Stimulated activated naive B cell treated with anti-CD40 and anti-IgM and Interleukin-4, amounts not matched to agents 10 μg/mL and 1 μg/mL and 100 μg/mL, for 72 hours (primary cell): Measurements from ENCODE around the gene IRF2BP2.

Source experiments
- ATAC-seq, 2 donors: fragments of 150-1000 bp; cut with Tn5 transposase; replicated peaks; 2 replicates each; pipeline ENCODE4 v1.10.0; 2021; ENCODE audit warnings: moderate library complexity in 1 of 2
- DNase-seq: peaks from one replicate; pipeline ENCODE4 v3.0.0; 2021
- H3K27ac Mint-ChIP-seq: one replicate; pipeline ENCODE4 v1.8.0; 2022; ENCODE audit warnings: mild to moderate bottlenecking, mixed read lengths
- H3K27me3 Mint-ChIP-seq, 2 donors: one replicate each; pipeline ENCODE4 v1.8.0; 2022; ENCODE audit warnings: mixed read lengths in 2 of 2
- H3K36me3 Mint-ChIP-seq, 2 donors: one replicate each; pipeline ENCODE4 v1.8.0; 2022; ENCODE audit warnings: mixed read lengths in 2 of 2, mild to moderate bottlenecking in 1 of 2
- H3K4me1 Mint-ChIP-seq, 2 donors: one replicate each; pipeline ENCODE4 v1.8.0; 2022; ENCODE audit warnings: mixed read lengths in 2 of 2, mild to moderate bottlenecking in 1 of 2
- H3K4me3 Mint-ChIP-seq, 2 donors: one replicate each; pipeline ENCODE4 v1.8.0; 2022; ENCODE audit warnings: mild to moderate bottlenecking in 2 of 2, mixed read lengths in 2 of 2, moderate library complexity in 1 of 2
- H3K9me3 Mint-ChIP-seq, 2 donors: one replicate each; pipeline ENCODE4 v1.8.0; 2022; ENCODE audit warnings: mixed read lengths in 2 of 2, mild to moderate bottlenecking in 1 of 2

IRF2BP2 gene

DNA sequence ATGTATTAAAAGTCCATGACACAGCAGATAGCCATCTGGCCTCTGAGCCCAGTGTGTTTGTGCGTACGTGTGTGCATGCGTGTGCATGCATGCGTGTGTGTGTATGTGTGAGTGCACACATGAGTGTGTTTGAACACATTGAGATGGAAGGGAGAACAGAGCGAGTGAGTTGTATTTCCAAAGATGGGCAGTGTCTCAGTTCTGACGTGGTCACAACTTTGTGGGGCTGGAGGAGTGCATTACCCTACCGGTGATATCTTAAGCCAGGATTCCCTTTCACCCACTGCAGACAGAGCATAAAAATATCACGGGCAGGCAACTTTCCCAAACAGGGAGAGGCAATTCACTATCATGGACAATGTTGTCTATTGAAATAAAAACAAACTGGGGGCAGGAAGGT, 27.8 kb downstream of the IRF2BP2 start:
- Mint-ChIP-seq H3K4me3 (no peak overlapping the region), H3K27me3 (peaks cover 0 to 9% of the 10 kb centered on the region in 2 donors), H3K36me3 (no peaks in the 10 kb centered on the region), H3K27ac (no peak overlapping the region), H3K4me1 (peaks cover 0 to 4% of the 10 kb centered on the region in 2 donors), H3K9me3 (peaks cover 0 to 3% of the 10 kb centered on the region in 2 donors)
- ATAC-seq (no peak), DNase-seq (no peak)

DNA sequence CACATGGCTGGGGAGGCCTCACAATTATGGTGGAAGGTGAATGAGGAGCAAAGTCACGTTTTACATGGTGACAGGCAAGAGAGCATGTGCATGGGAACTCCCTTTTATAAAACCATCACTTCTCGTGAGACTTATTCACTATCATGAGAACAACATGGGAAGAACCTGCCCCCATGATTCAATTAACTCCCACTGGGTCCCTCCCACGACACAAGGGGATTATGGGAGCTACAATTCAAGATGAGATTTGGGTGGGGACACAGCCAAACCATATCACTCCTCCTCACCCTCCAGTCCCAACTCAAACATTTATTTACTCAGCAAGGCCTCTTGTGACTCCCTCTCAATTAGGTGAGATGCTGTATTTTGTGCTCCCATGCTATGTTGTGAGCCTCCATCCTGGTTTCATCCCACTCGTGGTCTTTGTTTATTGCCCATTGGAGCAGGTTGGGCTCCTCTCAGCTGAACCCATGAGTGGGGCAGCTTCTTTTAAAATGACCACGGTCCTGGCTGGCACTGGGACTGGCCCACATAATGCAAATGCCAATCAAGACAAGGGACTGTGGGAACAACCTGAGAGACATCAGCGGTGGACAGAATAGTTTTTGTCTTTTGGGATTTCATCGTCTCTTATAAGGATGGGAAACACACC, 28.8 kb downstream of the IRF2BP2 start:
- H3K4me3 Mint-ChIP-seq: no peak overlapping the region

DNA sequence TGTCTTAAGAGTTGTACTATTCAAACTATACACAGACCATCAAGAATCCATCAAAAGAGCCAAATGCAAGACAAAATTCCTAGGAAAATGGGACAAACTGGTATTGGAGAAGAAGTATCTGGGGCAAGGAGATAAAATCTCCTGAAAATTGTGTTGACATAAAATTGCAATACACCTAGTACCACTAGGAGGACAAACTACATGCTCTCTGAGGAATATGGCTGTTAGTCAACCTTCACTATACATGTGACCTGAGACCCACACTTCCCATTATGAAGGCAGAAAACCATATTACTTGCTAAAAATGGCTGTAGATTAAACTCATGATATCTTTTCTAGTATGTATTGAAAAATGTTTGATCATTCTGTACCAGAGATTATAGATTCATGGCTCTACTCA, 30.0 kb downstream of the IRF2BP2 start:
- H3K9me3 Mint-ChIP-seq: peaks cover 0 to 3% of the 10 kb centered on the region in 2 donors
- peak; percentile 60 to 64 for ATAC-seq
- no peaks in the 10 kb centered on the region for H3K27me3 Mint-ChIP-seq
- no peaks in the 10 kb centered on the region for H3K36me3 Mint-ChIP-seq
- H3K4me3 Mint-ChIP-seq: no peak overlapping the region
- no peak overlapping the region for H3K27ac Mint-ChIP-seq
- no peaks in the 10 kb centered on the region for H3K4me1 Mint-ChIP-seq
- no peak for DNase-seq

More for the DNA sequence above, 28.8 kb downstream of the IRF2BP2 start:
- Mint-ChIP-seq H3K27me3 (no peaks in the 10 kb centered on the region), H3K27ac (no peak overlapping the region), H3K9me3 (peaks cover 0 to 3% of the 10 kb centered on the region in 2 donors), H3K36me3 (no peaks in the 10 kb centered on the region), H3K4me1 (no peaks in the 10 kb centered on the region)
- ATAC-seq (no peak), DNase-seq (no peak)

DNA sequence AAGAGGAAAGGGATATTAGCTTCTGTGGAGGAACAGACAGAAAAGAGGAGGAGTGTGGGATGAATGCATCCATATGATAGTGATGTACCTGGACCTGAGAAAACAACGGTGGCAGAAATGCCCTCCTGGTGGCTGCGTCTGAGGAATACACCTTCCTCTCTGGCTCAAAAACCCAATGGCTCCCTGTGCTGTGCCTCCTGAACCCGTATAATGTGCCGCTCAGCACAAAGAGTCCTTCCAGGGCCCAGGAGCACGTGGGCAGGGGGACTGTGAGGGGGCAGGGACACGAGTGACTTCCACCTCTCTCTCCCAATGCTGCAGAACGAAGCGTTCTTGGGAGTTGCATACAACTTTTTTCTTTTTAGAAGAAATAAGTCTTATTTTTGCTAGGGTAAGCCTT, 31.2 kb downstream of the IRF2BP2 start:
- no peak overlapping the region for H3K4me3 Mint-ChIP-seq
- ATAC-seq: no peak
- H3K4me1 Mint-ChIP-seq: no peaks in the 10 kb centered on the region
- H3K27ac Mint-ChIP-seq: no peak overlapping the region
- DNase-seq: no peak
- no peaks in the 10 kb centered on the region for H3K27me3 Mint-ChIP-seq
- H3K36me3 Mint-ChIP-seq: no peaks in the 10 kb centered on the region
- peaks cover 0 to 3% of the 10 kb centered on the region in 2 donors for H3K9me3 Mint-ChIP-seq

DNA sequence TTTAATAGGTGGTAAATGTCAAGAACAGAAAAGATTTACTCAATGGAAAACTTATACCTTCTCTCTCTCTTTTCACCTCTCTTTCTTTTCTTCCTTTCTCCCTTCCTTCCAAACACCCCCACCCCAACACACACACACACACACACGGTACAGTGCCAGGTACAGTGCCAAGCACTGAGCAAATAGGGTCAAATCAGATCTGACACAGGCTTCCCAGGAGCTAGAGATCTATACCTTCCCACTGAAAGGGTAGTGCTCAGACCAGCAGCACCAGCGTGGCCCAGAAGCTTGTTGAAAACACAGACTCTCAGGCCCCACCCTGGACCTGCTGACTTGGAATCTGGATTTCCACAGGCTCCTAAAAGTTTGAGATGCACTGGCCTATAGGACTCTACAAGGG, 31.9 kb downstream of the IRF2BP2 start:
- no peak for DNase-seq
- peaks cover 0 to 3% of the 10 kb centered on the region in 2 donors for H3K9me3 Mint-ChIP-seq
- no peak overlapping the region for H3K4me3 Mint-ChIP-seq
- no peaks in the 10 kb centered on the region for H3K36me3 Mint-ChIP-seq
- no peak for ATAC-seq
- no peaks in the 10 kb centered on the region for H3K27me3 Mint-ChIP-seq
- no peak overlapping the region for H3K27ac Mint-ChIP-seq
- H3K4me1 Mint-ChIP-seq: no peaks in the 10 kb centered on the region

DNA sequence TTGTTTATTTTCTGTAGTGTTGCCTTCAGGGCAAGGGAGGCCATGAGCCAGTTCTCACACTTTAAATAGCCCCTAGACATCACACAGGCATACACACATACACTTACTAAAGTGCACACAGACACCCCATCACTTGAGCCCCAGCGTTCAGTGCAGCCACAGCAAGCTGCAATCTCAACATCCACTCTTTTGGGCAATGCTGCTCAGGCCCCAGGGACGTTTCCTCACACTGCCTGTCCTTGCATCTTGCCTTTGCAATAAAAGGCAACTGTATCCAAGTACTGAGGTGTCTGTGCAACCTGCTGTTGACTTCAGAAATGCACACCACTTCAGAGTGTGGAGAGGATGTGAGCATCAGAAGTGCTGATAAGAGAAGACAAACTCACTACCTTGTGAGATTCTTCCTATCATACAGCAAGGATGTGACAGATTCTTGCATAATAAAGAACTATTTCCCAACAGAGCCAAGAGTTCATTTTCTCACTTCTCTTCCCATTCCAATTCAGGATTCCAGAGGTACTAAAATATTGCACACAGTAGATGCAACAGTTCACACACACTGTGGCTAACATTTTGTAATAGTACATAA, 36.2 kb downstream of the IRF2BP2 start:
- DNase-seq (no peak), ATAC-seq (no peak)
- H3K4me1 Mint-ChIP-seq: no peaks in the 10 kb centered on the region
- H3K27ac Mint-ChIP-seq: no peak overlapping the region
- no peaks in the 10 kb centered on the region for H3K36me3 Mint-ChIP-seq
- H3K27me3 Mint-ChIP-seq: no peaks in the 10 kb centered on the region
- H3K4me3 Mint-ChIP-seq: no peak overlapping the region
- H3K9me3 Mint-ChIP-seq: no peaks in the 10 kb centered on the region

DNA sequence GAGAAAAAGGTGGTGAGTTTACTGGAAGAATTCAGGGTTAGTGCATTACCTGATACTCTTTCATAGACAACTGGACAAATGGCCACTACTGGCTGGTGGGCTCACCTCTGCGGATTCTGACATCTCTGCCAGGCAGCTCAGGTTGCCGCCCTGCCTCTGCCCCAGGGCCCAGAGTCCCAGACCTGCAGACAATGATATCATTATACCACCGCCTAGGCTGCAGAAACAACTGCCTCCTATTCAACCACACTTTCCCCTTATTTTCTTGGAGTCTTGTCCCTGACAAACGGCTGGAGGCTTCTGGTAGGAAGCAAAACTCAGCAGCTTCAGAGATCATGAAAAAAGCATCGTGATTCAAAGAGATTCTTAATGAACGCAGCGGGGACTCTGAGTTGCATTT, 37.0 kb downstream of the IRF2BP2 start:
- Mint-ChIP-seq H3K9me3 (no peaks in the 10 kb centered on the region), H3K27ac (no peak overlapping the region), H3K4me3 (no peak overlapping the region), H3K27me3 (no peaks in the 10 kb centered on the region), H3K36me3 (no peaks in the 10 kb centered on the region), H3K4me1 (no peaks in the 10 kb centered on the region)
- ATAC-seq: no peak
- DNase-seq: no peak

DNA sequence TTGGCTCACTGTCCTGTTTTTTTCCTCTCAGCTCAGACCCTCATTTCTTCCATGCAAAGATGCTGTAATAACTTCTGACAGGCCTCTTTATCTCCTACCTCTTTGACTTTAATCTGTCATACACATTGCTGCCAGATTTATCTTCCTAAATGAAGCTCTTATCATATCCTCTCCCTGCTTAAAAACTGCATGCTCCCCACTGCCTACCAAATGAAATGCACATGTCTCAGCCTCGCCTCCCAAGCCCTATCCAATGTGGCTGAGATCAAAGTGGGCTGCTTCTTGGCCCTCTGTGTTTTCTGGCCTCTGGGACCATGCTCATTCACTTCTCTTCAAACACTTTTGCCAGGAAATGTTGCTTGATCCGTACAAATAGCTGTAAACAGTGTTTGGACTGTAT, 38.3 kb downstream of the IRF2BP2 start:
- H3K4me1 Mint-ChIP-seq: no peaks in the 10 kb centered on the region
- no peak for DNase-seq
- H3K4me3 Mint-ChIP-seq: no peak overlapping the region
- no peaks in the 10 kb centered on the region for H3K27me3 Mint-ChIP-seq
- peaks cover 0 to 3% of the 10 kb centered on the region in 2 donors for H3K36me3 Mint-ChIP-seq
- ATAC-seq: no peak
- peaks cover 3 to 4% of the 10 kb centered on the region in 2 donors for H3K9me3 Mint-ChIP-seq
- H3K27ac Mint-ChIP-seq: no peak overlapping the region

DNA sequence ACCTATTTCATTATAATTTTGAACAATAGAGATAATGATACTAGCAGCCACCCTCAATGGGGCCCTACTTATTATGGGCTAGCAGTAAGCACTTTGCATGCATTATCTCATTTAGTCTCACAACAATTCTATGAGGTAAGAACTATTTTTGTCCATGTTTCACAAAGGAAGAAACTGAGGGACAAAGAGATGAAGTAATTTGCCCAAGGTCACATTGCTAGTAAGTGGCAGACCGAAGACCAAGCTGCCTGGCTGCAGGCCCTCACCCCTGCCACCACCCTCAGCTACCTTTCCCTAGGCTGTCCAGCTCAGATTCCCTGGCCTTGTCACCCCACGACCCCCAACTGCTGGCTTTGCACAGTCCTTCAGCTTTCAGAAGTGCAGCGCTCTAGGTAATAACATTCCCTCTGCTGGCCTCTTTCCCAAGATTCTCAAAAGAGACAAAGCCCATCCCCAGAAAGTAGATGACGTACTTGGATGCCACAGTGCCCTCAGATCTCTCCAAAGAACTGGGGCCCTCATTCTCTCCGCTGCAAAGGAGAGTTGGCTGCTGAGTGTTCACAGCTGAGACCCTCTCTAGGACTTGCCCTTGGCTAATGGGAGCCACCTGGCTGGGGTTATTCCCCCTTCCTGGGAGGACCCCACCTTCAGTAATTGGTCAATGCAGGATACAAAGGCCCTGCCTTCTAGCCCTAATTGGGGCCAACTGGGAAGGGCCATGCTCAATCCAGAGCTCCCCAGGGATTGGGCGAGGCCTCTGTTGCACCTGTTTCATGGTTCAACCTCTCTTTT, 39.5 kb downstream of the IRF2BP2 start:
- H3K4me3 Mint-ChIP-seq: no peak overlapping the region
- no peak overlapping the region for H3K27ac Mint-ChIP-seq
- no peaks in the 10 kb centered on the region for H3K27me3 Mint-ChIP-seq
- H3K36me3 Mint-ChIP-seq: peaks cover 0 to 3% of the 10 kb centered on the region in 2 donors
- peaks cover 3 to 4% of the 10 kb centered on the region in 2 donors for H3K9me3 Mint-ChIP-seq
- DNase-seq (no peak), ATAC-seq (no peak)
- H3K4me1 Mint-ChIP-seq: no peaks in the 10 kb centered on the region

DNA sequence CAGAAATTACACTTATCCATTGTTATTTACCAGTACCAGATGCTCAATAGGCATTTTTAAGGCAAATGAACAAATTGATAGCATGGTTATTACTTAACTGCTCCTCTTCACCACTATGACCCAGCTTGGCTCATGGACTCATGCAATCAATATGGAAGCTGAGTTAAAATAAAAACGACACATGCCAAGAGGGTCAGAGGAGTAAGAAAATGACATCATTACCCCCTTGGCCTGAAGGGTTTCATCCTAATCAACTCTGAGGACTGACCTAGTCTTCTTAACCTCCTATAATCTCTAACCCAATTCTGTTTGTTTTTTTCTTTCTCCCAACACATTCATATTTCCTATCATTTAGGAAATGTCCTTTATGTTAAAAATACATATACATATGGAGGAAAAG, 41.6 kb downstream of the IRF2BP2 start:
- DNase-seq: no peak
- H3K36me3 Mint-ChIP-seq: peaks cover 0 to 3% of the 10 kb centered on the region in 2 donors
- H3K4me1 Mint-ChIP-seq: no peaks in the 10 kb centered on the region
- H3K27me3 Mint-ChIP-seq: no peaks in the 10 kb centered on the region
- no peak for ATAC-seq
- peaks cover 3 to 4% of the 10 kb centered on the region in 2 donors for H3K9me3 Mint-ChIP-seq
- no peak overlapping the region for H3K4me3 Mint-ChIP-seq
- no peak overlapping the region for H3K27ac Mint-ChIP-seq

DNA sequence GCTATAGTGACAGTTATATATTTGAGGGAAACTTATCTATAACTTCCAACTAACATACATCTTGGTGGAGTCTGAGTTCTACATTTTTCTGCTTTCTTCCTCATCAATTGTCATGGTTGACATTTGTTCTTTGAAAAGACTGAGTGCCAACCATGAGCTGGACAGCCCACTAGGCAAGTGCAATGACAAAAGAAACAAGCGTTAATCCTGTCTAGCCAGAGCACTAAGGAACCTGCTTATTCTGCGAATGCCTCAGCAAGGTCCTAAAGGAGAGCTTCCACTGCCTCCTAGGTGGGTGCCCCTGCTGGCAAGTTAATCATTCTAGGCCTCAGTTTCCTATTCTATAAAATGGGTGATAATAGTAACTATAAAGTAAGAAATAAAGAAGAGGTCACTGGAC, 44.8 kb downstream of the IRF2BP2 start:
- no peak for DNase-seq
- Mint-ChIP-seq H3K36me3 (peaks cover 0 to 3% of the 10 kb centered on the region in 2 donors), H3K4me3 (no peak overlapping the region), H3K9me3 (peaks cover 3 to 4% of the 10 kb centered on the region in 2 donors), H3K27me3 (no peaks in the 10 kb centered on the region), H3K4me1 (no peaks in the 10 kb centered on the region), H3K27ac (no peak overlapping the region)
- ATAC-seq: no peak

DNA sequence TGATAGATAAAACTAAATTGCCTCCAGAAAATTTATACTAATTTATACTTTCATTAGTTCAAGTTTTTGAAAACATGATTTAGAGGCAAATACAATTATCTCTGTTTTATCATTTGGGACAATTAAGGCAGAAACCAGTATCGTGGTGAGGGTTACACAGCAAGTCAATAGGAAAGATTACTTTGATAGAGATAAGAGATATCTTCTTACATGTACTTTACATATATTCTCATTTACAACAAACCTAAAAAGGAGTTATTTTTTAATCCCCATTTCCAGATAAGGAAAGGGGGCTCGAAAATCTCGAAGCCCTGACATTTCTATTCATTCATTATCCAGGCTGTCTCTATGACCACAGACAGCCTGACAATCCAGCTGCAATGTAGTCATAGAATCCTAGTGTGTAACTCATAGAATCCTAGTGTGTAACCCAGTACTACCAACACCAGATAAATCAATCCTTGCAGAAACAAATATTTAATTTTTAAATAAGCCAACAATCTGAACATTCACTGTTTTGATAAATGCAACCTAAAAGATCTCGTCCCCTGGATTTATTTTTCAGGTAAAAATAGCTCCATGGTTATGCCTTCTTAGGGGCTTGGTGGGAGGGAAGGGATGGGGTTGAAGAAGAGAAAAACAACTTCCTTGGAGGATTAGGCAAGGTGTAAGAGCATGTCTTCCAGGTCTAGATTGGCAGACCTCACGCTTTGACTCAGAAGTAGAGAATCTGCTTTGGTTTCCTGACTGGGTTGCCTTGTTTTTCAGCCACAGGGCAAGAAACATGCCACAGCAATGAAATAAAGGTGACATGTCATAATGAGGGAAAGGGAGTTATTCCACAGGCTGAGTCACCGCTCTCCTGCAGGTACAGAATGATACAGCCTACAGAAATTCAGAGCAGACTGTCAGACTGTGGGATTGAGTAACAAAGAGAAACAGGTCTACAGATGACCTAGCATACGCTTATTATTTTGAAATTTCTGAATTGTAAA, 45.6 kb downstream of the IRF2BP2 start:
- Mint-ChIP-seq H3K4me1 (no peaks in the 10 kb centered on the region), H3K27ac (no peak overlapping the region), H3K27me3 (no peaks in the 10 kb centered on the region), H3K9me3 (peaks cover 3 to 4% of the 10 kb centered on the region in 2 donors), H3K4me3 (no peak overlapping the region), H3K36me3 (peaks cover 0 to 3% of the 10 kb centered on the region in 2 donors)
- ATAC-seq (no peak), DNase-seq (no peak)

DNA sequence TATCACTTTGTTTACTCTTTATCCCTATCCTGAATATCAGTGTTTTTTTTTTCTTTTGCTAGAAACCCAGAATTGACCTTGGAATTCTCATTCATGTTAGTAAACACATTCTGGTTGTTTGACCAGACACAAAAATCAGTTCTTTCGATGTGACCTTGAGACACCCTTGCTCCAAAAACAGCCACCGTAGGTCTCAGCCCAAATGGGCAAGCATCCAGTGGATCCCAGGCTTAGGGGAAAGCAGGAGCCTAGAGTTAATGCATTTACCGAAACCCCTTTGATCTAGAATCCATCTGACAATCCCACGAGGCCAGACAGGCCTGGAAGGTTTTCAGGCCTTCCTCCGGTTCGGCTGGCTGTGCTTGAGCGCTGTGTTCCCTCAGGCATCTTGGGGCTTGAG, 47.6 kb downstream of the IRF2BP2 start:
- Mint-ChIP-seq H3K27ac (no peak overlapping the region), H3K9me3 (peaks cover 3 to 4% of the 10 kb centered on the region in 2 donors), H3K4me3 (no peak overlapping the region), H3K4me1 (no peaks in the 10 kb centered on the region), H3K36me3 (peaks cover 0 to 3% of the 10 kb centered on the region in 2 donors), H3K27me3 (no peaks in the 10 kb centered on the region)
- DNase-seq (no peak), ATAC-seq (no peak)

DNA sequence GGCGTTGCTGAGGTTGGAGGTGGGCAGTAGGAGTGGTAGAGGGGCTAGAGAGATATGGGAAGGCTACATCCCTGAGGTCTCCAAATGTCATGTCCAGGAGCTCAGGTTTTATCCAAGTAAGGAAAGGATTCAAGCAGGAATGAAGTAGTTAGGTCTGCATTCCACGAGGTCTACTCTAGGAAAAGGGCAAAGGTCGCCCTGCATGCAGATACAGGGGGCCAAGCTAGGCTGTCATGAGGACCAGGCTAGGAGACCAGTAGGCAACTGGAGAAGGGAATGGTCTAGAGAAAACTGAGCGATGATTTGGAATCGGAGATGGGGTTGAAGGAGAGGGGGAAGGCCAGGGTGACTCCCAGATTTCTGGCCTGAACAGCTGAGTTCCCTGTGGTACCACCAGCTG, 48.7 kb downstream of the IRF2BP2 start:
- H3K4me3 Mint-ChIP-seq: no peak overlapping the region
- DNase-seq (no peak), ATAC-seq (no peak)
- H3K4me1 Mint-ChIP-seq: no peaks in the 10 kb centered on the region
- no peak overlapping the region for H3K27ac Mint-ChIP-seq
- no peaks in the 10 kb centered on the region for H3K9me3 Mint-ChIP-seq
- H3K27me3 Mint-ChIP-seq: no peaks in the 10 kb centered on the region
- H3K36me3 Mint-ChIP-seq: no peaks in the 10 kb centered on the region
